Activated B cell treated with CpG ODN at 0.5 μM for 24 hours (primary cell): ENCODE measurements around the gene ZNF783. TPM values are rescaled to one million over a fixed set of nuclear protein-coding genes. Genes with fewer than 3 reads are reported as not detected.
A peak's percentile ranks its signal among the peaks of the same experiment; 100 is the strongest.

Source experiments
- ATAC-seq: fragments of 200-7000 bp; cut with Tn5 transposase; one replicate; pipeline ENCODE4 v1.10.0; 2021; ENCODE audit warnings: low read depth, mild to moderate bottlenecking, moderate library complexity
- CTCF ChIA-PET: fragments of 350-600 bp; sonication (Branson Sonifier 250); formaldehyde crosslinking; loops from one replicate; lab custom pipeline; 2021; ENCODE audit warnings: antibody characterized with exemption; lab: Charles Lee
- POLR2A ChIA-PET: fragments of 350-600 bp; sonication (Branson Sonifier 250); formaldehyde crosslinking; loops from one replicate; lab custom pipeline; 2021; ENCODE audit warnings: antibody characterized with exemption; lab: Charles Lee
- DNase-seq: peaks from one replicate; pipeline ENCODE4 v3.0.0; 2022
- H3K27ac Mint-ChIP-seq: one replicate; pipeline ENCODE4 v1.8.0; 2020; ENCODE audit warnings: mixed read lengths
- H3K27me3 Mint-ChIP-seq: one replicate; pipeline ENCODE4 v1.8.0; 2021; ENCODE audit warnings: mixed read lengths
- H3K36me3 Mint-ChIP-seq: one replicate; pipeline ENCODE4 v1.8.0; 2021; ENCODE audit warnings: low read depth, mixed read lengths
- H3K4me1 Mint-ChIP-seq: one replicate; pipeline ENCODE4 v1.8.0; 2021; ENCODE audit warnings: mixed read lengths
- H3K4me3 Mint-ChIP-seq: one replicate; pipeline ENCODE4 v1.8.0; 2020; ENCODE audit warnings: mild to moderate bottlenecking, mixed read lengths
- H3K9me3 Mint-ChIP-seq: one replicate; pipeline ENCODE4 v1.8.0; 2020; ENCODE audit warnings: mixed read lengths
- intact Hi-C: fragments of 100-400 bp; cut with micrococcal nuclease; formaldehyde crosslinking; loops from one replicate; pipeline ENCODE4 v1.15.1; 2024
- total RNA-seq: library from RNA; stranded (reverse); gene quantifications from 2 replicates; pipeline ENCODE4 v1.2.3, GENCODE V29; 2022
- TF ChIP-seq, protein P1 (sequence below): fragments of 200-600 bp; IDR thresholded peaks from one replicate; pipeline ENCODE4 v1.8.0; 2022; ENCODE audit warnings: antibody characterized with exemption, mild to moderate bottlenecking

ZNF783 gene
- total RNA-seq, 1 donor from 2014 or later: 34.1 TPM

DNA sequence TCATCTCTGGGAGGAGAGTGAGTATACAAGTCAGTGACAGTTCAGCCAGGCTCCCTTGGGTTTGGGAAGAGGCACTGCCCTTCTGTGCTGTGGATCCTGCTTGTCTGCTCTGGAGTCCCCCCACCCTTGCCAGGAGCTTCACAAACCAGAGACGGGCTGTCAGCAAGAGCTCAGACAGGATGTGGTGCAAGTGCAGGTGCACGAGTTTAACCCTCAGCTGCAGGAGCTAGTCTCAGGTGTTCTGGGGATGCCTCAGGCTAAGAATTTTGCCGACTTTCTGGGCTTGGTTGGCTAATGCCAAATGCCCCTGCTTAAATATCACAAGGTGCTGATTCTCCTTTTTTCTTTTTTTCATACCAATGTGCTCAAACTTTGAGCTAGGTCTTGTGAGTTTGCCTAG lies 22.3 kb downstream of the ZNF783 start:
- CTCF ChIA-PET: interaction anchor here (0.6 to 3.2 kb wide), 5 partner anchors 19 to 89 kb away, joined by 3 to 19 read pairs (median 4); partner anchors contain the start of genes ZNF282 and ZNF783

DNA sequence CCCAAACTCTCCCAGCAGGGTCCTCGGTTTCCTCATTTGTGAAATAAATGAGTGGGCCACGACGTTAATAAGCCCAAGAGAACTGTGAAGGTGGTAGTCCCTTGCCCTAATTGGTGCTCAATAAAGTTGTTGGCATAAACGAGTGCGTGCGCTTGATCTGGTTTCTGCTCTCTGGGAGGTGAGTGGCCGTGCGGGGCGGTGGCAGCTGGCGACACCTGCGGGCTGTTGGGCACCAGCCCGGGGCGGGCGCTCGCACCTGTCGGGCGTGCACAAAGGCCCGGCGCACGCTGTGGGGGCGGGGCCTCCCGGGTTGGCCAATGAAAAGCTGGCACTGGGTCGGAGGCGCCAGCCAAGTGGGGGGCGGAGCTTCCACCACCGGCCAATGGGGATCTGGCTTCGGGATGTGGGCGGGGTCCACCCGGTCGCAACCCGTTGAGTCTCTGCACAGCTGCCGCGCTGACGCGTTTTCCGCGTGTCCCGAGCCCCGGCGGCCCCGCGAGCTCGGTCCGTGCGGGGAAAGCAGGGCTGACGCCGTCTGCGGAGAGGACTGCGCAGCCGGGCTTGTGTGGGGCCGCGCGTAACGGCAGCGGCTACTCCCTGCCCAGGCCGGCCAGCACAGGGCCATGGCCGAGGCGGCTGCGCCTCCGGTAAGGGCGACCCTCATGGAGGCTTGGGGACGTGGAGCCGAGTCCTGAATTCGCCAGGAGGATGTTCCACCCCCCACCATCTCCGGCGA lies 23.0 kb downstream of the ZNF783 start:
- TF ChIP-seq, protein P1, sequence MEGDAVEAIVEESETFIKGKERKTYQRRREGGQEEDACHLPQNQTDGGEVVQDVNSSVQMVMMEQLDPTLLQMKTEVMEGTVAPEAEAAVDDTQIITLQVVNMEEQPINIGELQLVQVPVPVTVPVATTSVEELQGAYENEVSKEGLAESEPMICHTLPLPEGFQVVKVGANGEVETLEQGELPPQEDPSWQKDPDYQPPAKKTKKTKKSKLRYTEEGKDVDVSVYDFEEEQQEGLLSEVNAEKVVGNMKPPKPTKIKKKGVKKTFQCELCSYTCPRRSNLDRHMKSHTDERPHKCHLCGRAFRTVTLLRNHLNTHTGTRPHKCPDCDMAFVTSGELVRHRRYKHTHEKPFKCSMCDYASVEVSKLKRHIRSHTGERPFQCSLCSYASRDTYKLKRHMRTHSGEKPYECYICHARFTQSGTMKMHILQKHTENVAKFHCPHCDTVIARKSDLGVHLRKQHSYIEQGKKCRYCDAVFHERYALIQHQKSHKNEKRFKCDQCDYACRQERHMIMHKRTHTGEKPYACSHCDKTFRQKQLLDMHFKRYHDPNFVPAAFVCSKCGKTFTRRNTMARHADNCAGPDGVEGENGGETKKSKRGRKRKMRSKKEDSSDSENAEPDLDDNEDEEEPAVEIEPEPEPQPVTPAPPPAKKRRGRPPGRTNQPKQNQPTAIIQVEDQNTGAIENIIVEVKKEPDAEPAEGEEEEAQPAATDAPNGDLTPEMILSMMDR: no peak
- no peaks in the 10 kb centered on the region for H3K9me3 Mint-ChIP-seq
- POLR2A ChIA-PET: interaction anchor here (0.5 to 2.3 kb wide), 8 partner anchors 23 to 587 kb away, joined by 3 to 15 read pairs (median 3); partner anchors contain the start of genes CUL1, ZNF398, ZNF783 and ZNF862
- H3K4me1 Mint-ChIP-seq: peaks cover 27% of the 10 kb centered on the region
- ATAC-seq (peak; percentile 99), DNase-seq (peak; percentile 95)
- no peak overlapping the region for H3K27ac Mint-ChIP-seq
- peak overlapping the region; percentile 89 for H3K4me3 Mint-ChIP-seq
- no peaks in the 10 kb centered on the region for H3K27me3 Mint-ChIP-seq
- peaks cover 23% of the 10 kb centered on the region for H3K36me3 Mint-ChIP-seq
- intact Hi-C loops: loop anchor here (1.0 to 10.0 kb wide), 7 partner anchors 23 to 553 kb away; partner anchors contain the start of genes EZH2, ZNF212, ZNF398 and ZNF783
- CTCF ChIA-PET: interaction anchor here (0.6 to 3.2 kb wide), 6 partner anchors 19 to 158 kb away, joined by 3 to 19 read pairs (median 4); partner anchors contain the start of genes ZNF282 and ZNF783

More for the DNA sequence above, 22.3 kb downstream of the ZNF783 start:
- intact Hi-C loops: loop anchor here (2.0 to 10.0 kb wide), 2 partner anchors 46 to 400 kb away; partner anchors contain the start of genes EZH2 and ZNF212
- peaks cover 27% of the 10 kb centered on the region for H3K4me1 Mint-ChIP-seq
- POLR2A ChIA-PET: interaction anchor here (0.6 to 2.3 kb wide), 6 partner anchors 23 to 586 kb away, joined by 3 to 15 read pairs (median 5); partner anchors contain the start of genes CUL1, ZNF398, ZNF783 and ZNF862
- H3K36me3 Mint-ChIP-seq: peaks cover 26% of the 10 kb centered on the region
- peak overlapping the region; percentile 46 for H3K27ac Mint-ChIP-seq
- no peaks in the 10 kb centered on the region for H3K27me3 Mint-ChIP-seq
- no peaks in the 10 kb centered on the region for H3K9me3 Mint-ChIP-seq
- TF ChIP-seq, protein P1: no peak
- peak overlapping the region; percentile 89 for H3K4me3 Mint-ChIP-seq
- ATAC-seq (no peak), DNase-seq (no peak)

DNA sequence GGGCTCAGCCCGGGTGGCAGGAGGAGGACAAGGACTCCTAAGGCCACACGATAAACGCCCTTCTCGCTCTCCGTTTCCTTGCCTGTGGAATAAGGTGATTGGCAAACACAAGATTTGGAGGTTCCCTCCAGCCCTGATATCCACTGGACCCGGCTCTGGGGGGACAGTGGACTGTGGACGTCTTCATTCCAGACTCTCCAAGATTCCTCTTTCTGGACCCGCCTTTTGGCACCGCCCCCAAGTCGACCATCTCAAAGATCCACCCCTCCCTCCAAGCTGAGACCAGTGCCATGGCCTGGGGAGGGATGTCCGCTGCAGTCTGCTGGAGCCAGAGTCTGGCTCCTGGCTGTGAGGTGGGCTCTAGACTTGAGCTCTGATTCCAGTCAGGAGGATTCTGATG lies 23.6 kb downstream of the ZNF783 start:
- no peaks in the 10 kb centered on the region for H3K9me3 Mint-ChIP-seq
- no peaks in the 10 kb centered on the region for H3K27me3 Mint-ChIP-seq
- peak overlapping the region; percentile 89 for H3K4me3 Mint-ChIP-seq
- ChIA-PET CTCF (interaction anchor here (0.6 to 3.2 kb wide), 5 partner anchors 20 to 758 kb away, joined by 3 to 19 read pairs (median 4); partner anchors contain the start of genes ZNF282 and ZNF783), POLR2A (interaction anchor here (0.5 to 2.3 kb wide), 5 partner anchors 24 to 553 kb away, joined by 3 to 15 read pairs (median 7); partner anchors contain the start of genes ZNF398, ZNF783 and ZNF862)
- ATAC-seq: no peak
- intact Hi-C loops: loop anchor here (1.0 to 10.0 kb wide), 7 partner anchors 23 to 553 kb away; partner anchors contain the start of genes EZH2, ZNF212, ZNF398 and ZNF783
- peaks cover 28% of the 10 kb centered on the region for H3K4me1 Mint-ChIP-seq
- peaks cover 19% of the 10 kb centered on the region for H3K36me3 Mint-ChIP-seq
- DNase-seq: no peak
- H3K27ac Mint-ChIP-seq: peak overlapping the region; percentile 56
- TF ChIP-seq, protein P1: no peak

DNA sequence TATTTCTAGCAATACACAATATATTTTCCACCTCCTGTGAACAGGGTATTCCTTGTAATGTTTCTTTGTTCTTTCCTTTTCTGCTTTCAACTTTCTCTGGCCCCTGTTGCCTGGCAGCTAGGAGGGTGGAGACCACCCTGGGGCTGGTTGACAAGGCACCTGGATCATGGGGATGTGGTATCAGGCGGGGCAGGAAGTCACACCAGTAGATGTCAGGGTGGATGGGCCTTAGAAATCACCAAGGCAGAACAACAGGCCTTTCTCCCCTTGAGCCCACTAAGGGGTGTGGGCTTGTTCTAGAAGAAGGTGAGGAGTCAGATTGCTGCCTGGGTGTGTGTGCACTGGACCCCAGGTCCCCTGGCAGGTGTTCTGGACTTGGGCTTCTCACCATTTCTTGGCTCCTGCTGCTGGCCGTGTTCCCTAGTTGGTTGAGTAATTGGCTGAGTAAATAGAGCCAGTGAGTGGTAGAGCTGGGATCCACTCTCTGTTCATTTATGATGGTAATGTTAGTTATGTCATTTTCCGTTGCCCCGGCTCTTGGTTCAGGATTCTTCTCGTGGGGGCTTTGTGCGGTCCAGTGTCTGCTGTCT lies 24.9 kb downstream of the ZNF783 start:
- Mint-ChIP-seq H3K4me3 (no peak overlapping the region), H3K36me3 (peaks cover 14% of the 10 kb centered on the region), H3K9me3 (no peaks in the 10 kb centered on the region), H3K27ac (no peak overlapping the region), H3K4me1 (peaks cover 29% of the 10 kb centered on the region), H3K27me3 (no peaks in the 10 kb centered on the region)
- TF ChIP-seq, protein P1: no peak
- DNase-seq: no peak
- ChIA-PET POLR2A (no interaction called here), CTCF (no interaction called here)
- intact Hi-C loops: loop anchor here (5.0 to 10.0 kb wide), 2 partner anchors 140 to 402 kb away; partner anchors contain the start of genes EZH2 and ZNF398
- no peak for ATAC-seq
